ENCODE results near the gene CACNA1H. TPM values are rescaled to one million over a fixed set of nuclear protein-coding genes. Genes with fewer than 3 reads are reported as not detected.

The CACNA1H gene
- total and polyA plus RNA-seq, 7 donors = 1.8 to 5.9 (median 2.3) TPM

DNA sequence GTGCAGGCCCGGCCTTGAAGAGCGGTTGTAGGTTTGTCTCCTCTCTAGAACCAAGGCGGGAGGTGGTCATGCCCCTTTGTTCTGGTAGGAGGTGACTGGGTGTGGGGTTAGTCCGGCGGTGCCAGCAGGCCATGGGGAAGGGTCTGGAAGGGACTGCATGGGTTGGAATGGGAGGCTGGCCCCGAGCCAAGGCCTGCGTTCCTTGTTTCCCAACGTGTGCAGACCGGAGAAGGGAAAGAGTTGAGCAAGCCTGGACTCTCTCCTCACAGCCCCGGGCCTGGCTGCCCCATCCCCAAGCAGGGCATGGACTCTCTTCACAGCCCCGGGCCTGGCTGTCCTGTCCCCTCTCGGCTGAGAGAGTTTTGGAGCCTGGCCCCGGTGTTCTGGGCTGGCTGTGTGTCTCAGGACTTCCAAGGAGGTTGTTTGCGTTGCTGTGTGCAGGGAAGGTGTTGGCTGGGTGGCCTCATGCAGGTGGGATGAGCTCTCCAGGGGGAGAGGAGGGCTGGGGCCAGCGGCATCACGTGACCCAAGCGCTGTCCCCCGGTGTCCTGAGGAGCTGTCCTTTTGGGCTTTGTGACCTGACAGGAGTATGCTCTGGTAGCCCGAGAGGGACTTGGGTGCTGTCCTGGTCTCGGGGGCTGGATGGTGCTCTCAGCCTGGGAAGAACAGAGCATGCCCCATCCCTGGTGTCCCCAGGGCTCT, 2.6 kb downstream of the CACNA1H start:
- H3K9me3 ChIP-seq = no peaks in the 10 kb centered on the region
- H3K27me3 ChIP-seq (ENCODE audit: insufficient read depth in 3 of 3, low read length in 2 of 3) = peaks cover 0 to 91% (median 35%) of the 10 kb centered on the region in 3 donors
- H3K4me3 ChIP-seq = peak overlapping the region; percentile 43
- TF ChIP-seq, protein P1, sequence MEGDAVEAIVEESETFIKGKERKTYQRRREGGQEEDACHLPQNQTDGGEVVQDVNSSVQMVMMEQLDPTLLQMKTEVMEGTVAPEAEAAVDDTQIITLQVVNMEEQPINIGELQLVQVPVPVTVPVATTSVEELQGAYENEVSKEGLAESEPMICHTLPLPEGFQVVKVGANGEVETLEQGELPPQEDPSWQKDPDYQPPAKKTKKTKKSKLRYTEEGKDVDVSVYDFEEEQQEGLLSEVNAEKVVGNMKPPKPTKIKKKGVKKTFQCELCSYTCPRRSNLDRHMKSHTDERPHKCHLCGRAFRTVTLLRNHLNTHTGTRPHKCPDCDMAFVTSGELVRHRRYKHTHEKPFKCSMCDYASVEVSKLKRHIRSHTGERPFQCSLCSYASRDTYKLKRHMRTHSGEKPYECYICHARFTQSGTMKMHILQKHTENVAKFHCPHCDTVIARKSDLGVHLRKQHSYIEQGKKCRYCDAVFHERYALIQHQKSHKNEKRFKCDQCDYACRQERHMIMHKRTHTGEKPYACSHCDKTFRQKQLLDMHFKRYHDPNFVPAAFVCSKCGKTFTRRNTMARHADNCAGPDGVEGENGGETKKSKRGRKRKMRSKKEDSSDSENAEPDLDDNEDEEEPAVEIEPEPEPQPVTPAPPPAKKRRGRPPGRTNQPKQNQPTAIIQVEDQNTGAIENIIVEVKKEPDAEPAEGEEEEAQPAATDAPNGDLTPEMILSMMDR (IDR thresholded peaks at IDR 0.05) = no peak
- 61 to 72% (median 64%) methylated on average over 20 of the region's 20 CpGs for WGBS, 3 donors
- intact Hi-C loops (cut with DNase I) = no loop called here
- H3K36me3 ChIP-seq (ENCODE audit: insufficient read depth in 1 of 2, low read depth in 1 of 2) = no peaks in the 10 kb centered on the region
- no peak overlapping the region for H3K27ac ChIP-seq
- peaks cover 2% of the 10 kb centered on the region for H3K4me1 ChIP-seq
- DNase-seq = no peak
- ATAC-seq = no peak

DNA sequence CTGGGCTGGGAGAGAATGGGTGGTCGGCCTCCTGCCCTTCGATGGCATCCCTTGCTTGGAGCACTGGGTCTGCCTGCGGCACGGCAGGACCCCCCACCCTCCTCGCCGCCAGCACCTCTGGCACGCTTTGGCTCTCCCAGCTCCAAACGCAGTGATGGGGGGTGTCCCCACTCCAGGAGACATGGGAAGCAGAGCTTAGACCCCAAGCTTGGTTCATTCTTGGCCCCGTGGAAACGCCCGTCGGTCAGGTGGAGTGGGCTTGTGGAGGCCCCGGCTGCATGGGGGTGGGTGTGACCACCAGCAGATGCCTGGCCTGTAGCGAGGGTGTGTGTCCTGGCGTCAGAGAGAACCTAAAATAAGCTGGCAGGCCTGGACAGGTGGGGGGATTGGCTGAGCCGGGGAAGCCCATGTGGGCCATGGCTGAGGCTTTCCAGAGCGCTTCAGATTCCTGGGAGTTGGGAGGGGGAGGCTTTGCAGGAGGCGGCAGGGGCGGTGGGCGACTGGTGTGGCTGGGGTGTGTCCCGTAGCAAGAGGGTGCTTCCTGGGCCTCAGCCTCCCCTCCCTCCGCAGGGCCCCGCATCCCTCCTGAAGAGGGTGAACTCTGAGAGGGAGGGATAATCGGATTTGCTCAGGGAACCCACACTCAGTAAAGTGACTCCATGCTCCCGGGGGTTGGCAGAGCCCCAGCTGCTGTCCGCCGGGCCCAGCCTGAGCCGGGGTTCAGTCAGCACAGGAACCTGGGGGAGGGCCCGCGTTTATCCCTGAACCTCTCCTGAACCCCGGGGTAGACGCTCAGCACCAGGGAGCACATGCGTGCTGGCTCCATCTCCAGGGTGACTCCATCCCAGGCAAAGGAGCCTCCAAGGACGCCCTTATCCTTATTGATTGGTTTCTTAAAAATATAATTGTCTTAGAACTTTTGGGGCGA, 3.4 kb downstream of the CACNA1H start:
- Histone ChIP-seq H3K27me3 (ENCODE audit: insufficient read depth in 3 of 3, low read length in 2 of 3) (peaks cover 0 to 85% (median 32%) of the 10 kb centered on the region in 3 donors), H3K36me3 (ENCODE audit: insufficient read depth in 1 of 2, low read depth in 1 of 2) (no peaks in the 10 kb centered on the region), H3K4me3 (peak overlapping the region; percentile 43), H3K9me3 (no peaks in the 10 kb centered on the region), H3K4me1 (peaks cover 11% of the 10 kb centered on the region), H3K27ac (peak overlapping the region; percentile 63)
- TF ChIP-seq, protein P1 (IDR thresholded peaks at IDR 0.05) = no peak
- DNase-seq (no peak), ATAC-seq (no peak)
- intact Hi-C loops (cut with DNase I) = no loop called here
- 58 to 60% (median 59%) methylated on average over 34 to 35 of the region's 35 CpGs for WGBS, 3 donors

DNA sequence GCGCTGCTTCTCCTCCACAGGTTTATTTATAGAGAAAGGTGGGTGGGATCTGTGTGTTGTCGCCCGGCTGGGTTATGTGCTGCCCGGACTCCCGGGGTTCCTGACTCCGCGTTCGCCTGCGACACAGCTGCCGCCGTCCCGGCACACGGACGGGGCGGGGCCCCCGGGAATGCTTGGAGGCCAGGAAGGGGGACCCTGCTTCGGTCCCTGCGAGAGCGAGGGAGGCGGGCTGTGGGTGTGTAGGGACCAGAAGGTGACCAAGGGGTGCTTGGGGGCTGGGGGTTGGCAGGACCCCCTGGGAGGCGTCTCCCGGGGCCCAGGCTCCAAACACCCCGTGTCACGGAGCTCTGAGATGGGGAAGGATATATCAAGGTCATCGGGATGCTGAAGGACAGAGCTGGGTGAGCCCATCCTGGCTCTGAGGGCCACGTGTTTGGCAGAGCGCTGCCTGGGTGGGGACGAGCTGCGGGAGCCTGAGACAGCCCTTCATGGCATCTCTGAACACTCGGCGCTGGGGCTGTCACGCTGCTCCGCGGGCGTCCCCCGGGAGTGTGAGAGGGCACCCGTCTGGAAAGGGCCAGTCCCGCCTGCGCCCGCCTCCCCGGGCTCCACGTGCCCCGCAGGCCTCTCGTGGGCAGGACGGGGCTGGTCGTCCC, 4.2 kb downstream of the CACNA1H start:
- intact Hi-C loops (cut with DNase I) = no loop called here
- no peak overlapping the region for H3K4me3 ChIP-seq
- DNase-seq = no peak
- H3K9me3 ChIP-seq = no peaks in the 10 kb centered on the region
- peaks cover 0 to 85% (median 25%) of the 10 kb centered on the region in 3 donors for H3K27me3 ChIP-seq (ENCODE audit: insufficient read depth in 3 of 3, low read length in 2 of 3)
- 65 to 74% (median 67%) methylated on average over 44 to 46 of the region's 46 CpGs for WGBS, 3 donors
- TF ChIP-seq, protein P1 (IDR thresholded peaks at IDR 0.05) = no peak
- ATAC-seq = no peak
- H3K27ac ChIP-seq = peak overlapping the region; percentile 63
- no peaks in the 10 kb centered on the region for H3K36me3 ChIP-seq (ENCODE audit: insufficient read depth in 1 of 2, low read depth in 1 of 2)
- peaks cover 11% of the 10 kb centered on the region for H3K4me1 ChIP-seq

DNA sequence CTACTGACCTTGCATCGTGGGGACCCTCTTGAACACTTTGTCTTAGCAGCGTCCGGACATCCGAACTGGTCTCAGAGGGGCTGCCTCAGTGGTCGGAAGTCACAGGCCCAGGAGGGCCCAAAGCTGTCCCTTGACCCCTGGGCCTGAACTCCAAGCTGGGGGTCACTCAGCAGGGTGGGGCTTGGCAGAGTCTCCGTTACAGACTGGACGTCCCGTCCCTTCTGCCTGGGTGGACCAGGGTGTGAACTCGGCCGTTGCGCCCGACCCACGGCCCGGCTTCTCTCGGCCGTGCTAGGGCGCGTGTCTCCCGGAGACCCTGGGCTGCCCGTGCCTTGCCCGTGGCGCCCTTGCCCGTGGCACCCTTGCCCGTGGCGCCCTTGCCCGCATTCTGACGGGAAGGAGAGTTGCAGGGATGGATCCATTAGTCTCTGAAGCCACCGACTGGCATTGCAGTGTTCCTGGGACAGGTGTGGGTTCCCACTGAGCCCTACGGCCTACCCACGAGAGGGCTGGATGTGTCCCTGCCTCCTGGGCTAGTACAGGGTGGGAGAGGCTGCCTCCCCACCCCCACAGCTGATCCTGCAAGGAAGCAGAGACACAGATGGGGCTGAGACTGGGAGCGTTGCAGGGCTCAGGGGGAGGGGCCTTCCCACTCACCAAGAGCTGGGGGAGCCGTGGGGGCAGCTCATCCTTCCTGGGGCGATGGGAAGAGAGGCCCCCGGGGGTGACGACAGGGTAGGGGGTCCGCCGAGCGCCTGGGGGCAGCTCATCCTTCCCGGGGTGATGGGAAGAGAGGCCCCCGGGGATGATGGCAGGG, 4.9 kb downstream of the CACNA1H start:
- no peaks in the 10 kb centered on the region for H3K36me3 ChIP-seq (ENCODE audit: insufficient read depth in 1 of 2, low read depth in 1 of 2)
- intact Hi-C loops (cut with DNase I) = no loop called here
- H3K27ac ChIP-seq = peak overlapping the region; percentile 63
- H3K27me3 ChIP-seq (ENCODE audit: insufficient read depth in 3 of 3, low read length in 2 of 3) = peaks cover 0 to 83% (median 24%) of the 10 kb centered on the region in 3 donors
- peaks cover 11% of the 10 kb centered on the region for H3K4me1 ChIP-seq
- no peak overlapping the region for H3K4me3 ChIP-seq
- DNase-seq (peak in 1 of 2 donors; percentile 67), ATAC-seq (no peak)
- H3K9me3 ChIP-seq = no peaks in the 10 kb centered on the region
- TF ChIP-seq, protein P1 (IDR thresholded peaks at IDR 0.05) = no peak
- 68 to 77% (median 69%) methylated on average over 34 to 40 of the region's 40 CpGs for WGBS, 3 donors
